HEK293 (cell line): ENCODE data around the gene DDX51.
A peak's percentile ranks its signal among the peaks of the same experiment; 100 is the strongest.

Source experiments
- CTCF ChIA-PET: fragments of 350-600 bp; formaldehyde crosslinking; extraction: SDS; loops from one replicate; lab custom pipeline; 2021; ENCODE audit warnings: antibody characterized with exemption; lab: Yijun Ruan, JAX
- POLR2A ChIA-PET: fragments of 300-600 bp; formaldehyde crosslinking; extraction: SDS; loops from one replicate; lab custom pipeline; 2020; ENCODE audit warnings: antibody characterized with exemption, inconsistent platforms; lab: Yijun Ruan, JAX
- H3K27ac ChIP-seq: fragments of 200-500 bp; sonication (Bioruptor generic); 2 replicates; pipeline ENCODE4 v1.5.1; 2014; ENCODE audit warnings: low read depth, low read length, control low read depth, inconsistent platforms; ENCODE audit errors: extremely low read depth
- H3K36me3 ChIP-seq, 2 experiments: fragments of 200-500 bp in 1 of 2; sonication (Bioruptor generic) in 1 of 2; 1 replicate in 1 of 2; 2 replicates in 1 of 2; pipeline ENCODE4 v1.5.1; 2014 to 2017; ENCODE audit warnings: inconsistent platforms in 2 of 2, low read length in 2 of 2; ENCODE audit not compliant: control insufficient read depth in 2 of 2, insufficient read depth in 1 of 2
- H3K4me1 ChIP-seq: fragments of 200-500 bp; sonication (Bioruptor generic); 2 replicates; pipeline ENCODE4 v1.5.1; 2014; ENCODE audit warnings: mild to moderate bottlenecking, low read length, inconsistent platforms; ENCODE audit not compliant: control insufficient read depth, insufficient read depth
- H3K4me3 ChIP-seq: 2 replicates; pipeline ENCODE4 v1.5.1; 2011; ENCODE audit warnings: low read depth, mild to moderate bottlenecking, control low read depth, low read length, moderate library complexity
- H3K9me3 ChIP-seq: fragments of 200-500 bp; sonication (Bioruptor generic); 2 replicates; pipeline ENCODE4 v1.5.1; 2014; ENCODE audit warnings: low read depth, low read length, inconsistent platforms; ENCODE audit not compliant: control insufficient read depth, insufficient read depth
- AEBP2 ChIP-seq: fragments of 450-650 bp; formaldehyde crosslinking; IDR thresholded peaks from 2 replicates; pipeline ENCODE4 v1.5.1; 2016; ENCODE audit warnings: missing biosample characterization, missing genetic modification characterization, borderline replicate concordance
- GLIS2 ChIP-seq: fragments of 450-650 bp; formaldehyde crosslinking; IDR thresholded peaks from 2 replicates; pipeline ENCODE4 v1.5.1; 2016; ENCODE audit warnings: missing biosample characterization, missing genetic modification characterization
- HIC1 ChIP-seq: fragments of 450-650 bp; formaldehyde crosslinking; IDR thresholded peaks from 2 replicates; pipeline ENCODE4 v1.5.1; 2016; ENCODE audit warnings: missing biosample characterization, missing genetic modification characterization
- KLF8 ChIP-seq: fragments of 450-650 bp; formaldehyde crosslinking; IDR thresholded peaks from 2 replicates; pipeline ENCODE4 v1.5.1; 2016; ENCODE audit warnings: missing biosample characterization, missing genetic modification characterization
- REST ChIP-seq: fragments of 450-650 bp; formaldehyde crosslinking; IDR thresholded peaks from 2 replicates; pipeline ENCODE4 v1.5.1; 2016; ENCODE audit warnings: missing biosample characterization, missing genetic modification characterization
- WT1 ChIP-seq: fragments of 450-650 bp; formaldehyde crosslinking; IDR thresholded peaks from 2 replicates; pipeline ENCODE4 v1.5.1; 2016; ENCODE audit warnings: missing biosample characterization, missing genetic modification characterization
- ZBTB44 ChIP-seq: fragments of 450-650 bp; IDR thresholded peaks from 2 replicates; pipeline ENCODE4 v1.5.1; 2018; ENCODE audit warnings: missing biosample characterization, mild to moderate bottlenecking, missing genetic modification characterization
- ZNF2 ChIP-seq: fragments of 450-650 bp; formaldehyde crosslinking; IDR thresholded peaks from 2 replicates; pipeline ENCODE4 v1.5.1; 2016; ENCODE audit warnings: missing biosample characterization, missing genetic modification characterization
- ZNF510 ChIP-seq: fragments of 450-650 bp; formaldehyde crosslinking; IDR thresholded peaks from 2 replicates; pipeline ENCODE4 v1.5.1; 2018; ENCODE audit warnings: mild to moderate bottlenecking, missing genetic modification characterization, missing biosample characterization; ENCODE audit not compliant: insufficient replicate concordance
- ZNF596 ChIP-seq: fragments of 450-650 bp; IDR thresholded peaks from 2 replicates; pipeline ENCODE4 v1.5.0; 2018; ENCODE audit warnings: missing biosample characterization, mild to moderate bottlenecking, missing genetic modification characterization, moderate library complexity
- ZNF600 ChIP-seq: fragments of 450-650 bp; formaldehyde crosslinking; IDR thresholded peaks from 2 replicates; pipeline ENCODE4 v1.5.1; 2016; ENCODE audit warnings: missing biosample characterization, missing genetic modification characterization
- ZNF624 ChIP-seq: fragments of 450-650 bp; formaldehyde crosslinking; IDR thresholded peaks from 2 replicates; pipeline ENCODE4 v1.5.1; 2017; ENCODE audit warnings: missing biosample characterization, missing genetic modification characterization
- ZNF645 ChIP-seq: fragments of 450-650 bp; formaldehyde crosslinking; IDR thresholded peaks from 2 replicates; pipeline ENCODE4; 2016; ENCODE audit warnings: missing biosample characterization, missing genetic modification characterization
- ZNF701 ChIP-seq: fragments of 450-650 bp; formaldehyde crosslinking; IDR thresholded peaks from 2 replicates; pipeline ENCODE4 v1.5.1; 2016; ENCODE audit warnings: missing biosample characterization, missing genetic modification characterization
- ZSCAN16 ChIP-seq: fragments of 450-650 bp; formaldehyde crosslinking; IDR thresholded peaks from 2 replicates; pipeline ENCODE4 v1.5.1; 2016; ENCODE audit warnings: missing biosample characterization, missing genetic modification characterization
- ZXDB ChIP-seq: fragments of 450-650 bp; formaldehyde crosslinking; IDR thresholded peaks from 2 replicates; pipeline ENCODE4 v1.5.1; 2016; ENCODE audit warnings: missing biosample characterization, missing genetic modification characterization

Gene DDX51

GRCh38 chr12:132154941-132155770, 11.0 kb upstream of the DDX51 start:
- ChIA-PET POLR2A (no interaction called here), CTCF (interaction anchor here (0.8 to 1.3 kb wide), 3 partner anchors 10 to 259 kb away, joined by 4 to 9 read pairs (median 6); no protein-coding TSS in a partner anchor)
- Histone ChIP-seq H3K4me1 (no peaks in the 10 kb centered on the region), H3K36me3 (peaks cover 13 to 43% of the 10 kb centered on the region in 2 experiments; a peak in 2 of 3 replicates), H3K4me3 (no peak overlapping the region), H3K9me3 (no peaks in the 10 kb centered on the region), H3K27ac (no peak overlapping the region)
- TF ChIP-seq HIC1 (tag by site-specific recombination) (peak; percentile 43; the same call in 1 of the 2 replicates), KLF8 (tag by site-specific recombination) (0 out of 2 replicates have a peak, but pooled peaks have one; percentile 29), ZNF510 (tag by site-specific recombination) (no peak), ZNF600 (tag by site-specific recombination) (peak; percentile 69; the same call in 1 of the 2 replicates)

GRCh38 chr12:132154341-132154761, 10.2 kb upstream of the DDX51 start:
- TF ChIP-seq ZXDB (tag by site-specific recombination) (no peak), AEBP2 (tag by site-specific recombination) (no peak), ZNF596 (no peak), ZNF624 (tag by site-specific recombination) (no peak), ZNF2 (tag by site-specific recombination) (no peak), ZBTB44 (tag by site-specific recombination) (no peak), REST (tag by site-specific recombination) (no peak), WT1 (tag by site-specific recombination) (no peak), ZSCAN16 (tag by site-specific recombination) (no peak), GLIS2 (tag by site-specific recombination) (no peak), ZNF701 (tag by site-specific recombination) (no peak), ZNF645 (tag by site-specific recombination) (no peak)
- H3K4me1 ChIP-seq: no peaks in the 10 kb centered on the region
- POLR2A ChIA-PET: interaction anchor here (0.6 to 1.1 kb wide), 6 partner anchors 9 to 260 kb away, joined by 3 to 9 read pairs (median 4); no protein-coding TSS in a partner anchor
- H3K27ac ChIP-seq: no peak overlapping the region
- peaks cover 13 to 43% of the 10 kb centered on the region in 2 experiments; a peak in 2 of 3 replicates for H3K36me3 ChIP-seq
- CTCF ChIA-PET: interaction anchor here (0.5 to 1.8 kb wide), 15 partner anchors 8 to 505 kb away, joined by 3 to 33 read pairs (median 4); no protein-coding TSS in a partner anchor
- no peaks in the 10 kb centered on the region for H3K9me3 ChIP-seq
- no peak overlapping the region for H3K4me3 ChIP-seq
